ENCODE data around the gene FLOT1.

FLOT1 gene

GRCh38 chr6:30700340-30700739 lies 42.1 kb downstream of the FLOT1 start:
- no peak for DNase-seq (ENCODE audit: low read depth in 2 of 2)

GRCh38 chr6:30696432-30696831 lies 46.1 kb downstream of the FLOT1 start:
- no peak for DNase-seq (ENCODE audit: low read depth in 2 of 2)

GRCh38 chr6:30691208-30691847 lies 51.2 kb downstream of the FLOT1 start:
- no peak for DNase-seq (ENCODE audit: low read depth in 2 of 2)

- DNase-seq (ENCODE audit: low read depth in 2 of 2), result peak; percentile 68 to 84
Measured at GRCh38 chr6:30690403-30691207, 51.9 kb downstream of the FLOT1 start, which contains the start of gene NRM. TSS of gene NRM (minus strand) at chr6:30690984. CDS start at chr6:30690974, 10 bp downstream.

- DNase-seq (ENCODE audit: low read depth in 2 of 2), result no peak
Measured at GRCh38 chr6:30689985-30690384, 52.5 kb downstream of the FLOT1 start.

GRCh38 chr6:30689022-30689865 lies 53.2 kb downstream of the FLOT1 start:
- DNase-seq (ENCODE audit: low read depth in 2 of 2), result no peak

GRCh38 chr6:30688569-30688968 lies 53.9 kb downstream of the FLOT1 start:
- DNase-seq (ENCODE audit: low read depth in 2 of 2), result no peak

GRCh38 chr6:30687659-30688431 lies 54.6 kb downstream of the FLOT1 start:
- DNase-seq (ENCODE audit: low read depth in 2 of 2), result no peak

- peak; percentile 60 to 86 for DNase-seq (ENCODE audit: low read depth in 2 of 2)
Measured at GRCh38 chr6:30686908-30687658, 55.4 kb downstream of the FLOT1 start.

GRCh38 chr6:30686009-30686907 lies 56.2 kb downstream of the FLOT1 start, which contains the start of gene PPP1R18:
TSS of gene PPP1R18 (minus strand) at chr6:30686645. CDS start at chr6:30686018, 627 bp downstream.
- peak; percentile 74 to 88 for DNase-seq (ENCODE audit: low read depth in 2 of 2)

- DNase-seq (ENCODE audit: low read depth in 2 of 2), result no peak
Measured at GRCh38 chr6:30685157-30686008, 57.1 kb downstream of the FLOT1 start.

- peak in 1 of 2 donors; percentile 54 for DNase-seq (ENCODE audit: low read depth in 2 of 2)
Measured at GRCh38 chr6:30684386-30685156, 57.9 kb downstream of the FLOT1 start.

GRCh38 chr6:30683980-30684338 lies 58.5 kb downstream of the FLOT1 start:
- DNase-seq (ENCODE audit: low read depth in 2 of 2), result no peak

GRCh38 chr6:30683183-30683979 lies 59.1 kb downstream of the FLOT1 start:
- no peak for DNase-seq (ENCODE audit: low read depth in 2 of 2)

- DNase-seq (ENCODE audit: low read depth in 2 of 2), result peak; percentile 65 to 80
Measured at GRCh38 chr6:30682143-30683117, 60.1 kb downstream of the FLOT1 start.

GRCh38 chr6:30681766-30682142 lies 60.7 kb downstream of the FLOT1 start:
- no peak for DNase-seq (ENCODE audit: low read depth in 2 of 2)

Measured in stimulated activated CD4-positive, alpha-beta T cell treated with anti-CD3 and anti-CD28 coated beads, Interleukin-1b, Interleukin-23, amount 100 ng/mL, for 4 hours (primary cell).